Measurements from ENCODE around the gene CHST15.
"Not testable (repeated sequence)": the region's sequence is repeated elsewhere in the genome, so short reads cannot be mapped to it uniquely, and the experiment has no call there.

CHST15 gene

GRCh38 chr10:124035306-124035927 lies 58.0 kb downstream of the CHST15 start:
- no peak overlapping the region for H3K9ac ChIP-seq (ENCODE audit: low read depth, low read length)
- H3K27me3 ChIP-seq (ENCODE audit: control insufficient read depth, insufficient read depth, low read length), result no peaks in the 10 kb centered on the region
- peaks cover 18% of the 10 kb centered on the region for H3K4me1 ChIP-seq (ENCODE audit: control insufficient read depth, insufficient read depth, low read length)
- no peak overlapping the region for H3K4me2 ChIP-seq (ENCODE audit: low read length)
- H3K36me3 ChIP-seq (ENCODE audit: insufficient read depth, low read length), result no peaks in the 10 kb centered on the region
- H3K9me3 ChIP-seq (replicated peaks; ENCODE audit: low read length), result no peaks in the 10 kb centered on the region
- no peak overlapping the region for H3K4me3 ChIP-seq (ENCODE audit: low read length)

- H3K36me3 ChIP-seq (ENCODE audit: insufficient read depth, low read length); H3K4me3 ChIP-seq (ENCODE audit: low read length); H3K9ac ChIP-seq (ENCODE audit: low read depth, low read length); H3K27me3 ChIP-seq (ENCODE audit: control insufficient read depth, insufficient read depth, low read length); H3K4me2 ChIP-seq (ENCODE audit: low read length); H3K9me3 ChIP-seq (replicated peaks; ENCODE audit: low read length): not testable (repeated sequence)
- H3K4me1 ChIP-seq (ENCODE audit: control insufficient read depth, insufficient read depth, low read length), result peaks cover 18% of the 10 kb centered on the region
Measured at GRCh38 chr10:124034576-124035305, 58.7 kb downstream of the CHST15 start.

DNA sequence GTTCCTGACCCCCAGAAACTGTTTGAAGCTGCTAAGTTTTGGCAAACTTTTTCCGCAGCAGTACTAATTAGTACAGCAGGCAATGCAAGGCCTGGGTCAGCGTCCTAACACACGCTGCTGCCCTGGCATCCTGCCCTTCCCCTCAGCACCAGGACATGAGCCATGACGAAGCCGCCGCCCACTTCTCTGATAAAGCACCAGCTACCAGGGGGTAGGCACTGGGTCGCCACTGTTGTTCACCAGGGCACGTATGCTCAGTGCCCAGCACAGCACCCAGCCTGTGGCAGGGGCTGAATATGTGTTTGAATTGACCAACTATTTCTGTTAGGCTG lies 59.5 kb downstream of the CHST15 start:
- no peaks in the 10 kb centered on the region for H3K9me3 ChIP-seq (replicated peaks; ENCODE audit: low read length)
- no peak overlapping the region for H3K4me3 ChIP-seq (ENCODE audit: low read length)
- no peak overlapping the region for H3K9ac ChIP-seq (ENCODE audit: low read depth, low read length)
- H3K4me2 ChIP-seq (ENCODE audit: low read length), result peak overlapping the region; percentile 17
- no peaks in the 10 kb centered on the region for H3K27me3 ChIP-seq (ENCODE audit: control insufficient read depth, insufficient read depth, low read length)
- peaks cover 18% of the 10 kb centered on the region for H3K4me1 ChIP-seq (ENCODE audit: control insufficient read depth, insufficient read depth, low read length)
- H3K36me3 ChIP-seq (ENCODE audit: insufficient read depth, low read length), result no peaks in the 10 kb centered on the region

DNA sequence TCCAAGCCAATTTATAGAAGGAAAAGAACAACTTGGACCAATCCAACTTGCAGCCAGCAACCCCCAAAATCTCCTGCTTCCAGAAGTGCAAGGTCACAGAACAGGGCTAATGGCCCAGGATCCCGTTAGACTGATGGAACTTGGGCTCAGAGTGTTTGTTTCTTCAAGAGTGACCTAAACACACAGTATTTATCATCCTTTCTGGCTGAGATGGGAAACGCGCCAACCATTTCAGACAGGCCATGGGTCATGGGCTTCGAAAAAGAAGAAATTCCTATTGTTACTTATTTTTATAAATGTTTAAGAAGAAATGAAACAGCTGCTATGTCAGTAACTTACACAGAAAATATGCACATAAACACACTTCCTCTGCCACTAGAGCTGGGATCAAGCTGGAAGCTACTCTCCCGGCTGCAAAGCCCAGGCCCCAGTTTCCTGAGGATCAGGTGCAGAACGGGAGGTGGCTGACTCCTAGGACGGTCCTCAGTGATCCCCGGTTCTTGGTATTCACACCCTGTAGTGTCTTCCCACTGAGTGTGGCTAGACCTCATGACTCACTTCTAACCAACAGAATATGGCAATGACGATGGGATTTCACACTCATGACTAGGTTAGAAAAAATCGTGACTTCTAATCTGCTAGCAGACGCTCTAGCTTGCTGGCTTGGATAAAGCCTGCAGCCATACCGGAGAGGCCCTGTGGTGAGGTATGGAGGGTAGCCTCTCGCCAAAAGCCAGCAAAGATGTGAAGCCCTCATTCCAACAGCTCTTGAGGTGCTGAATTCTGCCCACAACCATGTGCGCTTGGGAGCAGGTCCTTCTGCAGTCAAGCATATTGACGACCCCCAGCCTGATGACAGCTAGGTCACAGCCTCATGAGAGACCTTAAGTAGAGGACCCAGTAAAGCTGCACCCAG lies 60.2 kb downstream of the CHST15 start:
- Histone ChIP-seq H3K4me3 (ENCODE audit: low read length) (no peak overlapping the region), H3K9me3 (replicated peaks; ENCODE audit: low read length) (no peaks in the 10 kb centered on the region), H3K36me3 (ENCODE audit: insufficient read depth, low read length) (no peaks in the 10 kb centered on the region), H3K4me2 (ENCODE audit: low read length) (peak overlapping the region; percentile 17), H3K27me3 (ENCODE audit: control insufficient read depth, insufficient read depth, low read length) (no peaks in the 10 kb centered on the region), H3K9ac (ENCODE audit: low read depth, low read length) (no peak overlapping the region), H3K4me1 (ENCODE audit: control insufficient read depth, insufficient read depth, low read length) (peaks cover 18% of the 10 kb centered on the region)

DNA sequence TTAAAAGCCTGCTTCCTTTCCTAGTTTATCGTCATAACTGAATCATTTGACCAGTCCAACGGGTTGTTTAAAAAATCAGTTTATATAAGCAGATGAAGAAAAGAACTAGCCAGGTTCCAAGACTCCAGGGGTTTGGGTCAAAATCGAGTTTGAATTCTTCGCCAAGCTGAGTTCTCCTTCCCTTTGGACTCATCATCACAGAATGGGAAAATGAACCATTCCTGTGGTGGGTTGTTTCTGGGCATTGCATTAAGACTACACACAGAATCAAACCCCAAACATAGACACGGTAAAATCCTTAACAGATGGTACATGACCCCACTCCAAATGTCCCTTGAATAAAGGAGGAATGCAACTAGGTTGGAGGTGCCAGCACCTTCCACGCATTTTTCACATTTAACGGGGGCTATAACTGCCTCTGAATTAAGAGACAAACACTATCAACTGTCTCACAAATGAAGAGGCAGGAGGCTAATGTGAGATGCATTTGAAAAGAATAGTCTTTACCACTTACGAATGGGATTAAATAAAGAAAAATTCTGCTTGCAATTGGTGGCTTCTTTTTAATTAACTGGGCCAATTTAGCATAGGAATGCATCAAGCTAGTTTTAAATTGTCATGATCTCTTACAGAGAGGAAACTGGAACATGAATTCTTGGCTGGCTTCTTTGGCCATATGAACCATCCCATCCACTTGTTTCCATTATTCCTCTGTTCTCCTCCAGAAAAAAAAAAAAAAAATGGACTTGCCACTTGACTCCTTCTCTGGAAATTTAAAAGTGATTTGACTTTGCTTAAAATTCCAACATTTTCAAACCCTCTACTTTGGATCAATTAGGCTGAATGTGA lies 61.1 kb downstream of the CHST15 start:
- Histone ChIP-seq H3K27me3 (ENCODE audit: control insufficient read depth, insufficient read depth, low read length) (no peaks in the 10 kb centered on the region), H3K4me3 (ENCODE audit: low read length) (no peak overlapping the region), H3K36me3 (ENCODE audit: insufficient read depth, low read length) (no peaks in the 10 kb centered on the region), H3K9me3 (replicated peaks; ENCODE audit: low read length) (no peaks in the 10 kb centered on the region), H3K4me2 (ENCODE audit: low read length) (no peak overlapping the region), H3K9ac (ENCODE audit: low read depth, low read length) (no peak overlapping the region), H3K4me1 (ENCODE audit: control insufficient read depth, insufficient read depth, low read length) (peaks cover 18% of the 10 kb centered on the region)

- Histone ChIP-seq H3K27me3 (ENCODE audit: control insufficient read depth, insufficient read depth, low read length) (no peaks in the 10 kb centered on the region), H3K9me3 (replicated peaks; ENCODE audit: low read length) (no peaks in the 10 kb centered on the region), H3K9ac (ENCODE audit: low read depth, low read length) (no peak overlapping the region), H3K4me2 (ENCODE audit: low read length) (no peak overlapping the region), H3K4me3 (ENCODE audit: low read length) (no peak overlapping the region), H3K4me1 (ENCODE audit: control insufficient read depth, insufficient read depth, low read length) (peaks cover 18% of the 10 kb centered on the region), H3K36me3 (ENCODE audit: insufficient read depth, low read length) (no peaks in the 10 kb centered on the region)
Measured at GRCh38 chr10:124030492-124031110, 62.8 kb downstream of the CHST15 start.

DNA sequence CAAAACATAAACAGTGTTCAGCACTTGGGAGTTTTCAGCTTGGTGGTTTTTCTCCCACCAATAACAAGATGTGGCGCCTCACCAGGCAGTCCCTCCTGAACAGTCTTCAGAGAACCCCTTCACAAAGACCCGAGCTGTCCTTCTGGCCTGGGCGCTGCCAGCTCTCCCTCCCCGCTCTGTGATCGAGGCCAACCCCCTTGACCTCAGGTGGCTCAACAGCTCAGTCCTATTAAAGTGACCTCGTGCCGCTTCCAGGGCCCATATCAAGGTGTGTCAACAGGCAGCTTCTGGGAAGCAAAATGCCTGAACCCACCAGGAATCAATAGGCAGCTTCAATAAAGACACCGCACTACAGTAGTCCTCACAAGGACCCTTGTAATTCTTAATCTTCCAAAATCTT lies 63.3 kb downstream of the CHST15 start:
- Histone ChIP-seq H3K9me3 (replicated peaks; ENCODE audit: low read length) (no peaks in the 10 kb centered on the region), H3K4me1 (ENCODE audit: control insufficient read depth, insufficient read depth, low read length) (peaks cover 18% of the 10 kb centered on the region), H3K27me3 (ENCODE audit: control insufficient read depth, insufficient read depth, low read length) (no peaks in the 10 kb centered on the region), H3K4me3 (ENCODE audit: low read length) (no peak overlapping the region), H3K36me3 (ENCODE audit: insufficient read depth, low read length) (no peaks in the 10 kb centered on the region), H3K4me2 (ENCODE audit: low read length) (no peak overlapping the region), H3K9ac (ENCODE audit: low read depth, low read length) (no peak overlapping the region)

DNA sequence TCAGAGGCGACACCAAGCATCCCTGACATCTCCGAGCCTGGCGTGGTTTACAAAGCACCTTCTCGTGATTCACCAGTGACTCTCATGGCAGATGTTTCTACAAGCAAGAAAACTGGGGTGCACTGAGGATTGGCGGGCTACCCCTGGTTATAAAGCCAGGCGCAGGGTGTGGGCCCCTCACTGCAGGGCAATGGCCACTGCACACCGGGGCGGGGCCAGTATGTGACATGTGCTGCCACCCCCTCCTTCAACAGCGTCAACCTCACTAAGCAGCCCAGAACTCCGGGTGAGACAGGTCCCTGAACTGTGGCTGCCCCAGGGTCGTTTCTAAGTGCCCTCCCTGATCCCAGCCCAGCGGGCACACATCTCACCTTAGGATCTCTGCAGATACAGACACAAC lies 63.8 kb downstream of the CHST15 start:
- peaks cover 18% of the 10 kb centered on the region for H3K4me1 ChIP-seq (ENCODE audit: control insufficient read depth, insufficient read depth, low read length)
- no peak overlapping the region for H3K4me2 ChIP-seq (ENCODE audit: low read length)
- no peak overlapping the region for H3K9ac ChIP-seq (ENCODE audit: low read depth, low read length)
- no peaks in the 10 kb centered on the region for H3K36me3 ChIP-seq (ENCODE audit: insufficient read depth, low read length)
- H3K4me3 ChIP-seq (ENCODE audit: low read length), result no peak overlapping the region
- H3K27me3 ChIP-seq (ENCODE audit: control insufficient read depth, insufficient read depth, low read length), result no peaks in the 10 kb centered on the region
- no peaks in the 10 kb centered on the region for H3K9me3 ChIP-seq (replicated peaks; ENCODE audit: low read length)

GRCh38 chr10:124028700-124029480 lies 64.5 kb downstream of the CHST15 start:
- H3K27me3 ChIP-seq (ENCODE audit: control insufficient read depth, insufficient read depth, low read length), result no peaks in the 10 kb centered on the region
- H3K36me3 ChIP-seq (ENCODE audit: insufficient read depth, low read length), result no peaks in the 10 kb centered on the region

DNA sequence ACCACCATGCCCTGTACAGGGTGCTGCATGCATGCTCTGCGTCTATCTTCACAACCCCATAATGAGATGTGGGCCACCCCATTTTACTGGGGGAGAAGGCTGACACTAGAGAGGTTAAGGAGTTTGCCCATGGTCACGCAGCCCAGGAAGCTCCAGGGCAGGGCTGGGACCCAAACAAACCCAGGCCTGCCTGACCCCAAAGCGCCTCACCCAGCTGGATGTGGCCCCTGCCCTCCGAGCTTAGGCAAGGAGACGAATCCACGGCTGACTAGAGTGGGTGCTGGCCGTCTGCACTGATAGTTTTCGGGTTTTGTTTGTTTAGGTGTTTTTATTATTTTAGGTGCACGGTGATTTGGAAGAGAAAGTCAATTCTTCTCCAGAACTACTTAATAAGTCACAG lies 65.7 kb downstream of the CHST15 start:
- H3K4me3 ChIP-seq (ENCODE audit: low read length), result no peak overlapping the region
- no peak overlapping the region for H3K9ac ChIP-seq (ENCODE audit: low read depth, low read length)
- H3K9me3 ChIP-seq (replicated peaks; ENCODE audit: low read length), result no peaks in the 10 kb centered on the region
- no peak overlapping the region for H3K4me2 ChIP-seq (ENCODE audit: low read length)
- no peaks in the 10 kb centered on the region for H3K27me3 ChIP-seq (ENCODE audit: control insufficient read depth, insufficient read depth, low read length)
- H3K36me3 ChIP-seq (ENCODE audit: insufficient read depth, low read length), result no peaks in the 10 kb centered on the region
- H3K4me1 ChIP-seq (ENCODE audit: control insufficient read depth, insufficient read depth, low read length), result peaks cover under 1% of the 10 kb centered on the region

More at GRCh38 chr10:124028700-124029480, 64.5 kb downstream of the CHST15 start:
- Histone ChIP-seq H3K9ac (ENCODE audit: low read depth, low read length) (no peak overlapping the region), H3K4me1 (ENCODE audit: control insufficient read depth, insufficient read depth, low read length) (peaks cover 13% of the 10 kb centered on the region), H3K4me3 (ENCODE audit: low read length) (no peak overlapping the region), H3K4me2 (ENCODE audit: low read length) (no peak overlapping the region), H3K9me3 (replicated peaks; ENCODE audit: low read length) (no peaks in the 10 kb centered on the region)

Data from skeletal muscle satellite cell (primary cell).